ENCODE measurements around the gene TBC1D32. TPM values are rescaled to one million over a fixed set of nuclear protein-coding genes. Genes with fewer than 3 reads are reported as not detected.
"Not testable (repeated sequence)": the region's sequence is repeated elsewhere in the genome, so short reads cannot be mapped to it uniquely, and the experiment has no call there.

Gene TBC1D32, protein sequence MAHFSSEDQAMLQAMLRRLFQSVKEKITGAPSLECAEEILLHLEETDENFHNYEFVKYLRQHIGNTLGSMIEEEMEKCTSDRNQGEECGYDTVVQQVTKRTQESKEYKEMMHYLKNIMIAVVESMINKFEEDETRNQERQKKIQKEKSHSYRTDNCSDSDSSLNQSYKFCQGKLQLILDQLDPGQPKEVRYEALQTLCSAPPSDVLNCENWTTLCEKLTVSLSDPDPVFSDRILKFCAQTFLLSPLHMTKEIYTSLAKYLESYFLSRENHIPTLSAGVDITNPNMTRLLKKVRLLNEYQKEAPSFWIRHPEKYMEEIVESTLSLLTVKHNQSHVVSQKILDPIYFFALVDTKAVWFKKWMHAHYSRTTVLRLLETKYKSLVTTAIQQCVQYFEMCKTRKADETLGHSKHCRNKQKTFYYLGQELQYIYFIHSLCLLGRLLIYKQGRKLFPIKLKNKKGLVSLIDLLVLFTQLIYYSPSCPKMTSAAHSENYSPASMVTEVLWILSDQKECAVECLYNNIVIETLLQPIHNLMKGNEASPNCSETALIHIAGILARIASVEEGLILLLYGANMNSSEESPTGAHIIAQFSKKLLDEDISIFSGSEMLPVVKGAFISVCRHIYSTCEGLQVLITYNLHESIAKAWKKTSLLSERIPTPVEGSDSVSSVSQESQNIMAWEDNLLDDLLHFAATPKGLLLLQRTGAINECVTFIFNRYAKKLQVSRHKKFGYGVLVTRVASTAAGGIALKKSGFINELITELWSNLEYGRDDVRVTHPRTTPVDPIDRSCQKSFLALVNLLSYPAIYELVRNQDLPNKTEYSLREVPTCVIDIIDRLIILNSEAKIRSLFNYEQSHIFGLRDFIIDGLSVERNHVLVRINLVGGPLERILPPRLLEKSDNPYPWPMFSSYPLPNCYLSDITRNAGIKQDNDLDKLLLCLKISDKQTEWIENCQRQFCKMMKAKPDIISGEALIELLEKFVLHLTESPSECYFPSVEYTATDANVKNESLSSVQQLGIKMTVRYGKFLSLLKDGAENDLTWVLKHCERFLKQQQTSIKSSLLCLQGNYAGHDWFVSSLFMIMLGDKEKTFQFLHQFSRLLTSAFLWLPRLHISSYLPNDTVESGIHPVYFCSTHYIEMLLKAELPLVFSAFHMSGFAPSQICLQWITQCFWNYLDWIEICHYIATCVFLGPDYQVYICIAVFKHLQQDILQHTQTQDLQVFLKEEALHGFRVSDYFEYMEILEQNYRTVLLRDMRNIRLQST
- total RNA-seq, result 1 to 10 TPM; 4.6 to 6.7 TPM

DNA sequence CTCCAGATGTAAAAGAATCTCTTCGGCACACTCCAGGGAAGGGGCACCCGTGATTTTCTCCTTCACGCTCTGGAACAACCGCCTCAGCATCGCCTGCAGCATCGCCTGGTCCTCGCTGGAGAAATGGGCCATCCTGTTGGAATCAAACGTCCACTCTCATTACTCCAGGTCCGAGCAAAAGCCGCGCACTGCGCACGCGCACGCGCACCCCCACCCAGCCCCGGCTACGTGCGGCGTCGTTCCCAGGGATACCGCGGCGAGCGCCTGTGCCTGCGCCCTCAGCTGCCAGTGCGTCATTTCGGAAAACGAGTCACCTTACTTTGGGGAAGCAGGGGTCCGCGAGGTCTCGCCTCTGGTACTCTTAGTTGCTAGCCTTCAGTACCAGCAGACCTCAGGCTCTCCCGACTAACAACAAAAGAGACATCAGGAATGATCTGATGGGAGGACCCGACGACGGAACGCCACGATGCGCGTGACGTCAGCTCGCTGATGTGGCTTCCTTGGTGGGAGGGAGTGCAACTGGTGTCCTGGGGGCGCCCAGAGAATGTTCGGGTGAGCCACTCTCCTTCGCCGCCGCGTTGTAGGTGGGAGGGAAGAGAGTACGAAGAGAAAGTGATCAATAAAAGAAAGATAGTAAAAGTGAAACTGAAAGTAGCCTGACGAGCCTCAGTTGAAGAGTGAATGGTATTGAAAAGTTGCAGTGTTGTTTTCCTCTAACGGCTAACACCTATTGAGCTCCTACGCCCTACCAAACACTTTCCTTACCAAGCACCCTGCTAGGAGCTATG lies at the start of gene TBC1D32:
TSS of gene TBC1D32 (minus strand) at position 182 of the 788 bp plus-strand sequence. CDS start at position 132, 50 bp downstream.
- Mint-ChIP-seq H3K4me1 (ENCODE audit: low read depth) (peaks cover 19% of the 10 kb centered on the region), H3K27ac (peak within 1 kb of the TSS; percentile 95), H3K27me3 (no peaks in the 10 kb centered on the region), H3K9me3 (no peaks in the 10 kb centered on the region), H3K4me3 (peak within 1 kb of the TSS; percentile 92), H3K36me3 (no peaks in the 10 kb centered on the region)
- ChIA-PET POLR2A (interaction anchor here (0.9 kb wide), 1 partner anchor 1984 kb away, joined by 3 read pairs; no protein-coding TSS in a partner anchor), CTCF (interaction anchor here (1.2 kb wide), 1 partner anchor 15 kb away, joined by 4 read pairs; no protein-coding TSS in a partner anchor)
- DNase-seq, result peak; percentile 92
- intact Hi-C loops (cut with micrococcal nuclease), result loop anchor here (1.0 to 10.0 kb wide), 4 partner anchors 13 to 1990 kb away; partner anchors contain the start of genes HSF2, MAN1A1 and SERINC1

DNA sequence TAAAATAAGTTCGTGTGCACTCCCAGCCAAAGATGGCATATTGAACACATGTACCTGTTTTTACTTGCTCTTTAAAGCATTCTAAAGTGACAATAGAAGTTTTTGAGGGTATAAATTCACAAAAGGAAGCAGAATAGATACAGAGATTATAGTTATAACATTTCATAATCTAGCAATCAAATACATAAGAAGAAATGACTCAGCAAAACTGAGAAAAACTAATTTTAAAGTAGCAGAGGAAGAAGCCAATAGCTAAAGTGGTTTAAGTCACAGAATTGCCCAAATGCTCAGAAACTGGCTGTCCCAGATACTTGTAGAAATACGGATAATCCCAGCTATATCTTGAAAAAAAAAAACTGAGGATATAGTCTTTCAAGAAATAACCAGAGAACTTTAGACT lies 49.2 kb upstream of the TBC1D32 start:
- H3K27me3 Mint-ChIP-seq, result peaks cover 5% of the 10 kb centered on the region
- intact Hi-C loops (cut with micrococcal nuclease), result no loop called here
- ChIA-PET CTCF (no interaction called here), POLR2A (no interaction called here)
- H3K27ac Mint-ChIP-seq, result no peak overlapping the region
- no peak for DNase-seq
- no peaks in the 10 kb centered on the region for H3K36me3 Mint-ChIP-seq
- no peak overlapping the region for H3K4me3 Mint-ChIP-seq
- no peaks in the 10 kb centered on the region for H3K4me1 Mint-ChIP-seq (ENCODE audit: low read depth)
- no peaks in the 10 kb centered on the region for H3K9me3 Mint-ChIP-seq

DNA sequence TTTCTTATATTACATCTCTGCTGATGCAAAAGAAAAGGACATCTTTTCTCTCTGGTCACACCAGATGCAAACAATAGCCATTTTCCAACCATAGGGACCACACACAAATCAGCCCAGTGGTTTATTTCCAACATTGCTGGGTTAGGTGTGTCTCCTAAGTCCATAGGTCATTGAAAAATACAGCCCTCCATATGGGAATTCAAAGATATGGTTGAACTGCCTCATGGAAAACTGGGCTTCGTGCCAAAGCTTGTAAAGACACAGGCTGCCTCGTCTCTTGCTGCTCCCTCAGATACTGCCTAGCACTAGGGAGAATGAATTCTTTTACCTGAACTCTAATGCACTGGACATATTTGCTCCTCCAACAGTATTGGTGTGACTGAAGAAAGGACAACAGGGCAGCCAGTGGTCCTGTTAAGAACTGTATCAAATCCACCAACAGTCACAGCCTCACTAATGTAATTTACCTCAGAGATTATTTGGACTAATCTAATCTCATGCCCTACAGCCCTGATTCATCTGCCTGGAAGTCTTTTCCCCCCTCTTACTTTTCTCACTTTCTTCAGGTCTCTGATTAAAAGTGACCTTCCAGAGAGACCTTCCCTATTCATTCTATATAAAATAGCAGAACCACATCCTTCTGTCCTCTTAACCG lies 48.3 kb upstream of the TBC1D32 start:
- Mint-ChIP-seq H3K4me1 (ENCODE audit: low read depth) (no peaks in the 10 kb centered on the region), H3K27me3 (peaks cover 5% of the 10 kb centered on the region), H3K9me3 (no peaks in the 10 kb centered on the region), H3K36me3 (no peaks in the 10 kb centered on the region), H3K27ac (no peak overlapping the region), H3K4me3 (no peak overlapping the region)
- ChIA-PET POLR2A (no interaction called here), CTCF (no interaction called here)
- DNase-seq, result no peak
- intact Hi-C loops (cut with micrococcal nuclease), result no loop called here

DNA sequence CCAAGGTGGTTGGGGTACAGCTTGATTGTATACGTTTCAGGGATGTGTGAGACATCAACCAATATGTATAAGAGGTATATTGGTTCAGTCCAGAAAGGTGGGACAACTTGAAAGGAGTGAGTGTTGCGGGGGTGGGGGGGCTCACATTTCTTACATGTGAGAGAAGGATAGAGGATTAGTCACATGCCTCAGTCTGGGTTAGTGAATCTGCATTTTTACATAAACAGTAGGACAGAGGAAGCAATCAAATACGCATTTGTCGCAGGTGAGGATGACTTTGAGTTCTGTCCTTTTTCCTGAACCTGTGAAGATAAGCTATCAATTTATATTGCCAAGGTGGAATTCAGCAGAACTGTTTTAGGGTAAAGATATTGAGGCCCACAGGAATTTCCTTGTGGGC lies 42.1 kb upstream of the TBC1D32 start:
- intact Hi-C loops (cut with micrococcal nuclease), result no loop called here
- Mint-ChIP-seq H3K27me3 (peaks cover 2% of the 10 kb centered on the region), H3K27ac (no peak overlapping the region), H3K36me3 (no peaks in the 10 kb centered on the region), H3K4me1 (ENCODE audit: low read depth) (no peaks in the 10 kb centered on the region), H3K4me3 (no peak overlapping the region), H3K9me3 (peaks cover 4% of the 10 kb centered on the region)
- POLR2A ChIA-PET, result interaction anchor here (0.6 kb wide), 1 partner anchor 10 kb away, joined by 4 read pairs; no protein-coding TSS in a partner anchor
- DNase-seq, result no peak
- CTCF ChIA-PET, result no interaction called here

DNA sequence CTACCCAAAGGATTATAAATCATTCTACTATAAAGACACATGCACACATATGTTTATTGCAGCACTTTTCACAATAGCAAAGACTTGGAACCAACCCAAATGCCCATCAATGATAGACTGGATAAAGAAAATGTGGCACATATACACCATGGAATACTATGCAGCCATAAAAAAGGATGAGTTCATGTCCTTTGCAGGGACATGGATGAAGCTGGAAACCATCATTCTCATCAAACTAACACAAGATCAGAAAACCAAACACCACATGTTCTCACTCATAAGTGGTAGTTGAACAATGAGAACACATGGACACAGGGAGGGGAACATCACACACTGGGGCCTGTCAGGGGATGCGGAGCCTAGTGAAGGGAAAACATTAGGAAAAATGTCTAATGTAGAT lies 39.9 kb upstream of the TBC1D32 start:
- POLR2A ChIA-PET, H3K27me3 Mint-ChIP-seq: not testable (repeated sequence)

DNA sequence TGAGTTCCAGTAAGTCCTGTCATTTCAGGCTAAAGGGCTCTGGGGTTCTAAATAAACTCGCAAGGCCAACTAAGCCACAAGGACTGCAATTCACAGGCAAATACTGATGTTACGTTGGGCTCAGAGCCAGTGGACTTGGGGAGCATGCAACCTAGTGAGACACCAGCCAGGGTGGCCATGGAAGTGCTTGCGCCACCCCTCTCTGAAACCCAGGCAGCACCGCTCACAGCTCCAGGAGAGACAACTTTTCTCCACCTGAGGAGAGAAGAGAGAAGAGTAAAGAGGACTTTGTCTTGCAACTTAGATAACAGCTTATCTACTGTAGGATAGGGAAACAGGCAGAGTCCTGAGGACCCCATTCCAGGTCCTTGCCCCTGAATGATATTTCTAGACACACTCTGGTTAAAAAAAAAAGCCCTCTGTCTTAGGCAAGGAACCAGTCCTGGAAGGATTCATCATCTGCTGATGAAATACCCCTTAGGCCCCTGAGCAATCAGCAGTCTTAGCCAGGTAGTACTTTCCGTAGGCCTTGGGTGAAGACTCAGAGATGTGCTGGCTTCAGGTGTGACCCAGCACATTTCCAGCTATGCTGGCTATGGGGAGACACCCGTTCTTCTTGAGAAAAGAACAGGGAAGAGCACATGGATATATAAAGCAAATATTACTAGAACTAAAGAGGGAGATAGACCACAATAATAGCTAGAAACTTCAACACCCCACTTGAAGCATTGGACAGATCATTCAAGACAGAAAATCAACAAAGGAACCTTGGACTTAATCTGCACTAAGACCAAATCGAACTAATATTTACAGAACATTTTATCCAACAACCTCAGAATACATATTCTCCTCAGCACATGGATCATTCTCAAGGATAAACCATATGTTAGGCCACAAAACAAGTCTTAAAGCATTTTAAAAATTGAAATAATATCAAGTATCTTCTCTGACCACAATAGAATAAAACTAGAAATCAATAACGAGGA lies 31.5 kb upstream of the TBC1D32 start:
- H3K27ac Mint-ChIP-seq, result no peak overlapping the region
- peaks cover 14% of the 10 kb centered on the region for H3K27me3 Mint-ChIP-seq
- no peaks in the 10 kb centered on the region for H3K36me3 Mint-ChIP-seq
- intact Hi-C loops (cut with micrococcal nuclease), result no loop called here
- H3K4me1 Mint-ChIP-seq (ENCODE audit: low read depth), result no peaks in the 10 kb centered on the region
- DNase-seq, result no peak
- no peaks in the 10 kb centered on the region for H3K9me3 Mint-ChIP-seq
- no peak overlapping the region for H3K4me3 Mint-ChIP-seq
- POLR2A ChIA-PET, result no interaction called here
- CTCF ChIA-PET, result no interaction called here

More for the DNA sequence above, 39.9 kb upstream of the TBC1D32 start:
- DNase-seq; H3K36me3 Mint-ChIP-seq; H3K27ac Mint-ChIP-seq; H3K4me3 Mint-ChIP-seq; H3K9me3 Mint-ChIP-seq; H3K4me1 Mint-ChIP-seq (ENCODE audit: low read depth); intact Hi-C loops (cut with micrococcal nuclease); CTCF ChIA-PET: not testable (repeated sequence)

DNA sequence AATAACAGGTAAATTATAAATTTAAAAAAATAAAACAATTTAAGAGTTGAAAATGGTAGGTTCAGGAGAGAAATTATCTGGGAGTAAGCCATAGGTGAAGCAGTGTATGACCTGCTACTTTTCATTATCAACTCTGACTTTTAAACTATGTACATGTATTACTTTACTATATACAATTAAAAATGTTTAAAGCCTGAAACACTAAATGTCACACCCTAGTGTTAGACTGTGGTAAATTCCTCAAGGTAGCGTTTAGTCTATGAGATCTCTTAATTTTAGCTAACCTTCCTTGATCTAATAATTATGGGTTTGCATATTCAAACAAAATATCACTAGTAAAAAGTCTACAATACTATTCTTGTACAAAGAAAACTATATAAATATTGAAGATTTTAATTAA lies 22.3 kb upstream of the TBC1D32 start:
- H3K4me1 Mint-ChIP-seq (ENCODE audit: low read depth), result no peaks in the 10 kb centered on the region
- no peaks in the 10 kb centered on the region for H3K9me3 Mint-ChIP-seq
- H3K4me3 Mint-ChIP-seq, result no peak overlapping the region
- CTCF ChIA-PET, result no interaction called here
- intact Hi-C loops (cut with micrococcal nuclease), result loop anchor here (1.0 kb wide), 1 partner anchor 301 kb away; no protein-coding TSS in a partner anchor
- no peak for DNase-seq
- H3K27me3 Mint-ChIP-seq, result peaks cover 23% of the 10 kb centered on the region
- H3K27ac Mint-ChIP-seq, result no peak overlapping the region
- no peaks in the 10 kb centered on the region for H3K36me3 Mint-ChIP-seq
- POLR2A ChIA-PET, result no interaction called here

DNA sequence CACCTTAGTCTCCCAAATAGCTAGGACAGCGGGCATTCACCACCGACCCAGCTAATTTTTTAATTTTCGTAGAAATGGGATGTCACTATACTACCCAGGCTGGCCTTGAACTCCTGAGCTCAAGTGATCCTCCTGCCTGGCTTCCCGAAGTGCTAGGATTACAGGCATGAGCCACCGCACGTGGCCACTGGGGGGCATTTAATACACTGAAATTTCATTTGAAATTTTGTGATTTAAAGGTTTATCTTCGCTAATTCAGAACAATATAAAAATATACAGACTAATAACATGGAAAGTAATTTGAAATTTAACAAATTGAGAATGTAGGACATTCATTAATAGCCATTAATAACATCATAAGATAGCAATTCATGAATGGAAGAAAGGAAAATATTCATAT lies 20.5 kb upstream of the TBC1D32 start:
- ChIA-PET POLR2A (no interaction called here), CTCF (no interaction called here)
- H3K27ac Mint-ChIP-seq, result no peak overlapping the region
- no peaks in the 10 kb centered on the region for H3K36me3 Mint-ChIP-seq
- peaks cover 18% of the 10 kb centered on the region for H3K27me3 Mint-ChIP-seq
- no peak for DNase-seq
- H3K4me1 Mint-ChIP-seq (ENCODE audit: low read depth), result no peaks in the 10 kb centered on the region
- intact Hi-C loops (cut with micrococcal nuclease), result no loop called here
- H3K9me3 Mint-ChIP-seq, result no peaks in the 10 kb centered on the region
- no peak overlapping the region for H3K4me3 Mint-ChIP-seq

DNA sequence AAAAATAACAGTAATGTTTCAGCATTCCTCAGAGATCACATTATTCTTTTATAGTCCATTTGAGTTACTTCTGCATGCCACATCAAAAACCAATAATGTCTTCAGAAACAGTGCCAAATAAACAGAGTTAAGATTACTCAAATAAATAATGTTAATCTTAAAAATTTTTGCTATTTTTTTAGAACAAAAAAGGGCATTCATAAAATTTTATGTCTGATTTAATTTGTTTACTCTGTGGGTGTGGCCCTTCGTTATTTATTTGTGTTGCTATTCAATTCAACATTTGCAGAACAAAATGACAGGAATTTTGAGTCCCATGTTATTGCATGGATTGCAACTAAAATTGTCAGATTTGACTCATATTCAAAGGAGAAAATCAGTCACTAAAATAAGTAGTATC lies 18.7 kb upstream of the TBC1D32 start:
- POLR2A ChIA-PET, result no interaction called here
- H3K9me3 Mint-ChIP-seq, result no peaks in the 10 kb centered on the region
- H3K27ac Mint-ChIP-seq, result no peak overlapping the region
- DNase-seq, result no peak
- no peak overlapping the region for H3K4me3 Mint-ChIP-seq
- CTCF ChIA-PET, result no interaction called here
- H3K27me3 Mint-ChIP-seq, result peaks cover 22% of the 10 kb centered on the region
- H3K4me1 Mint-ChIP-seq (ENCODE audit: low read depth), result no peaks in the 10 kb centered on the region
- intact Hi-C loops (cut with micrococcal nuclease), result no loop called here
- H3K36me3 Mint-ChIP-seq, result no peaks in the 10 kb centered on the region

DNA sequence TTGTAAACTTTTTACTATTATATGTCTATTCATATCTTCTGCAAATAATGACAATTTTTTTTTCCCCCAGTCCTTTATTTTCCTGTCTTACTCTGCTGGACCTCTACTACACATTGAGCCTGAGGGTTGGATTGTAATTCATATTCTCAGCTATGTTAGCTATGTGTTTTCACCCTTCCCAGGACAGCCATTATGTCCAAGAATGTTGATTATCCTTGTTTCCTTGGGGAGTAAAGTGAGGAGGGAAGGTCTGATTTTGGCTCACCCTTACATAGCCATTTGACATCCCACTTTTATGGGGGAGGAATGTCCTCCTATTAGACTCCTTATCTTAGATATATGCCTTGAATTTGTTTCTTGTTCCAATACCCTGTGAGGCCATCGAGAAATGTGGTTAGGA lies 17.6 kb upstream of the TBC1D32 start:
- Mint-ChIP-seq H3K27me3 (peaks cover 19% of the 10 kb centered on the region), H3K4me3 (no peak overlapping the region), H3K4me1 (ENCODE audit: low read depth) (no peaks in the 10 kb centered on the region), H3K27ac (no peak overlapping the region), H3K36me3 (no peaks in the 10 kb centered on the region), H3K9me3 (no peaks in the 10 kb centered on the region)
- ChIA-PET CTCF (no interaction called here), POLR2A (no interaction called here)
- intact Hi-C loops (cut with micrococcal nuclease), result no loop called here
- no peak for DNase-seq
